Measurements from ENCODE around the gene HYAL1.

The HYAL1 gene

GRCh38 chr3:50303013-50303815, at the start of gene HYAL1:
TSS of gene HYAL1 (minus strand) at chr3:50303574. CDS start at chr3:50302956, 618 bp downstream.
- DNase-seq (ENCODE audit: low read depth, low spot score), result no peak

- no peak for DNase-seq (ENCODE audit: low read depth, low spot score)
These were observed 49.4 kb upstream of the HYAL1 start for GRCh38 chr3:50352781-50353180.

- DNase-seq (ENCODE audit: low read depth, low spot score), result no peak
These were observed 47.9 kb upstream of the HYAL1 start for GRCh38 chr3:50351323-50351697.

- peak; percentile 83 for DNase-seq (ENCODE audit: low read depth, low spot score)
These were observed 47.4 kb upstream of the HYAL1 start, which contains the start of the genes CYB561D2 and NPRL2 for GRCh38 chr3:50350527-50351322. TSS of gene CYB561D2 (plus strand) at chr3:50350862. CDS start at chr3:50351434, 572 bp downstream. TSS of gene NPRL2 (minus strand) at chr3:50350775. CDS start at chr3:50350652, 123 bp downstream.

- no peak for DNase-seq (ENCODE audit: low read depth, low spot score)
These were observed 46.8 kb upstream of the HYAL1 start for GRCh38 chr3:50350213-50350526.

GRCh38 chr3:50347187-50347813, 43.9 kb upstream of the HYAL1 start:
- no peak for DNase-seq (ENCODE audit: low read depth, low spot score)

GRCh38 chr3:50345586-50346234, 42.3 kb upstream of the HYAL1 start, which contains the start of gene ZMYND10:
TSS of gene ZMYND10 (minus strand) at chr3:50345732. CDS start at chr3:50345579, 153 bp downstream.
- no peak for DNase-seq (ENCODE audit: low read depth, low spot score)

- no peak for DNase-seq (ENCODE audit: low read depth, low spot score)
These were observed 41.6 kb upstream of the HYAL1 start for GRCh38 chr3:50345008-50345407.

- DNase-seq (ENCODE audit: low read depth, low spot score), result no peak
These were observed 39.6 kb upstream of the HYAL1 start for GRCh38 chr3:50342813-50343633.

- no peak for DNase-seq (ENCODE audit: low read depth, low spot score)
These were observed 38.7 kb upstream of the HYAL1 start for GRCh38 chr3:50341996-50342650.

- DNase-seq (ENCODE audit: low read depth, low spot score), result no peak
These were observed 38.2 kb upstream of the HYAL1 start for GRCh38 chr3:50341537-50341936.

- no peak for DNase-seq (ENCODE audit: low read depth, low spot score)
These were observed 37.3 kb upstream of the HYAL1 start, which contains the start of gene RASSF1 for GRCh38 chr3:50340448-50341329. TSS of gene RASSF1 (minus strand) at chr3:50340836. CDS start at chr3:50340805, 31 bp downstream.

GRCh38 chr3:50340147-50340447, 36.7 kb upstream of the HYAL1 start:
- no peak for DNase-seq (ENCODE audit: low read depth, low spot score)

GRCh38 chr3:50339485-50340146, 36.2 kb upstream of the HYAL1 start:
- DNase-seq (ENCODE audit: low read depth, low spot score), result no peak

GRCh38 chr3:50338965-50339364, 35.6 kb upstream of the HYAL1 start:
- no peak for DNase-seq (ENCODE audit: low read depth, low spot score)

GRCh38 chr3:50337175-50337861, 33.9 kb upstream of the HYAL1 start:
- peak; percentile 97 for DNase-seq (ENCODE audit: low read depth, low spot score)

- DNase-seq (ENCODE audit: low read depth, low spot score), result no peak
These were observed 33.2 kb upstream of the HYAL1 start for GRCh38 chr3:50336452-50337174.

All from brain pericyte (primary cell).